ENCODE results near the gene NR0B2. TPM values are rescaled to one million over a fixed set of nuclear protein-coding genes. Genes with fewer than 3 reads are reported as not detected.

Gene NR0B2
- total RNA-seq: not detected

GRCh38 chr1:26913754-26914619, at the start of gene NR0B2:
Gene NR0B2 (minus strand): TSS chr1:26913975. CDS start chr1:26913940, 35 bp downstream.

GRCh38 chr1:26959722-26960624, 46.2 kb upstream of the NR0B2 start, which contains the start of gene KDF1:
Gene KDF1 (minus strand): TSS chr1:26960468. CDS start chr1:26952380, 8,088 bp downstream.

GRCh38 chr1:26921540-26922430, 8.0 kb upstream of the NR0B2 start, which contains the start of gene NUDC:
Gene NUDC (plus strand): TSS chr1:26921743. CDS start chr1:26921849, 106 bp downstream.

GRCh38 chr1:26900001-26900814, 13.6 kb downstream of the NR0B2 start, which contains the start of gene GPATCH3:
Gene GPATCH3 (minus strand): TSS chr1:26900467. CDS start chr1:26900442, 25 bp downstream.

GRCh38 chr1:26889551-26890466, 24.0 kb downstream of the NR0B2 start, which contains the start of gene GPN2:
Gene GPN2 (minus strand): TSS chr1:26890283. CDS start chr1:26890096, 187 bp downstream.

GRCh38 chr1:26862781-26863684, 50.7 kb downstream of the NR0B2 start, which contains the start of gene SFN:
Gene SFN (plus strand): TSS chr1:26863149. CDS start chr1:26863213, 64 bp downstream.

Other genes with a start within 250 kb of the NR0B2 start
- gene ARID1A, start 218.0 kb downstream of the NR0B2 start, total RNA-seq: 84.6 TPM
- gene PIGV, start 126.0 kb downstream of the NR0B2 start, total RNA-seq: 11.0 TPM
- gene ZDHHC18, start 87.3 kb downstream of the NR0B2 start, total RNA-seq: 20.8 TPM
- gene SFN, start 50.8 kb downstream of the NR0B2 start, total RNA-seq: 8.5 TPM
- gene GPN2, start 23.7 kb downstream of the NR0B2 start, total RNA-seq: 15.1 TPM
- 13.9 TPM for gene GPATCH3, start 13.5 kb downstream of the NR0B2 start, total RNA-seq
- gene NUDC, start 7.8 kb upstream of the NR0B2 start, total RNA-seq: 31.4 TPM
- 0.27 TPM for gene KDF1, start 46.5 kb upstream of the NR0B2 start, total RNA-seq
- 20.7 TPM for gene TRNP1, start 79.7 kb upstream of the NR0B2 start, total RNA-seq
- 2.1 TPM for gene TENT5B, start 98.9 kb upstream of the NR0B2 start, total RNA-seq
- gene SLC9A1, start 241.2 kb upstream of the NR0B2 start, total RNA-seq: 8.5 TPM

Measured in camera-type eye (tissue), 1 donor.